ENCODE measurements around the gene TTC21A.

- TF ChIP-seq CTCF (IDR thresholded peaks at IDR 0.05) (no peak), POLR2A (IDR thresholded peaks at IDR 0.05) (no peak)
These were observed 26.8 kb downstream of the TTC21A start for GRCh38 chr3:39134305-39134704.
